H9 (cell line): ENCODE data around the gene PKP1. TPM values are rescaled to one million over a fixed set of nuclear protein-coding genes. Genes with fewer than 3 reads are reported as not detected.

Source experiments
- DNase-seq: peaks from one replicate; pipeline ENCODE4 v3.0.0-alpha.2; 2017
- H2AFZ ChIP-seq: one replicate; pipeline ENCODE4 v1.6.1; 2013; ENCODE audit warnings: mild to moderate bottlenecking, low read length, control low read depth, moderate library complexity
- H2AK5ac ChIP-seq: 2 replicates; pipeline ENCODE4 v1.6.1; 2013; ENCODE audit warnings: low read length, control low read depth, mixed read lengths; ENCODE audit not compliant: insufficient read length
- H2BK120ac ChIP-seq: one replicate; pipeline ENCODE4 v1.6.1; 2013; ENCODE audit warnings: low read depth, mild to moderate bottlenecking, low read length, control low read depth, inconsistent platforms; ENCODE audit not compliant: poor library complexity, severe bottlenecking
- H2BK12ac ChIP-seq: 2 replicates; pipeline ENCODE4 v1.6.1; 2013; ENCODE audit warnings: low read length, control low read depth, mixed read lengths, low read depth; ENCODE audit not compliant: insufficient read length
- H2BK15ac ChIP-seq: 2 replicates; pipeline ENCODE4 v1.6.1; 2013; ENCODE audit warnings: low read depth, low read length, control low read depth
- H2BK20ac ChIP-seq: one replicate; pipeline ENCODE4 v1.6.1; 2013; ENCODE audit warnings: low read depth, mild to moderate bottlenecking, low read length, control low read depth, inconsistent platforms; ENCODE audit not compliant: poor library complexity, severe bottlenecking
- H2BK5ac ChIP-seq: 2 replicates; pipeline ENCODE4 v1.6.1; 2013; ENCODE audit warnings: low read length, control low read depth, mixed read lengths; ENCODE audit not compliant: insufficient read length
- H3K14ac ChIP-seq: 2 replicates; pipeline ENCODE4 v1.6.1; 2013; ENCODE audit warnings: low read length, control low read depth; ENCODE audit not compliant: insufficient read depth
- H3K18ac ChIP-seq: 2 replicates; pipeline ENCODE4 v1.6.1; 2013; ENCODE audit warnings: low read depth, mild to moderate bottlenecking, mixed read lengths, low read length, control low read depth; ENCODE audit not compliant: insufficient read length
- H3K23ac ChIP-seq: 2 replicates; pipeline ENCODE4 v1.6.1; 2013; ENCODE audit warnings: low read length, control low read depth, mixed read lengths, low read depth; ENCODE audit not compliant: insufficient read length
- H3K23me2 ChIP-seq: 2 replicates; pipeline ENCODE4 v1.6.1; 2013; ENCODE audit warnings: low read depth, mild to moderate bottlenecking, mixed read lengths, low read length, control low read depth; ENCODE audit not compliant: insufficient read length, poor library complexity, severe bottlenecking
- H3K27ac ChIP-seq: 2 replicates; pipeline ENCODE4 v1.5.1; 2013; ENCODE audit warnings: low read length, control low read depth, mixed read lengths, low read depth; ENCODE audit not compliant: insufficient read length
- H3K27me3 ChIP-seq: 2 replicates; pipeline ENCODE4 v1.6.1; 2013; ENCODE audit warnings: low read length, control low read depth, inconsistent platforms; ENCODE audit not compliant: insufficient read depth
- H3K4ac ChIP-seq: 2 replicates; pipeline ENCODE4 v1.6.1; 2013; ENCODE audit warnings: low read depth, mild to moderate bottlenecking, control low read depth, inconsistent platforms, low read length, moderate library complexity
- H3K4me1 ChIP-seq: 2 replicates; pipeline ENCODE4 v1.6.1; 2013; ENCODE audit warnings: low read length, control low read depth, inconsistent platforms; ENCODE audit not compliant: insufficient read depth
- H3K4me2 ChIP-seq: 2 replicates; pipeline ENCODE4 v1.6.1; 2013; ENCODE audit warnings: low read length, control low read depth, mixed read lengths; ENCODE audit not compliant: insufficient read length, insufficient read depth
- H3K56ac ChIP-seq: 2 replicates; pipeline ENCODE4 v1.6.1; 2013; ENCODE audit warnings: low read depth, mild to moderate bottlenecking, mixed read lengths, low read length, control low read depth; ENCODE audit not compliant: insufficient read length
- H3K79me1 ChIP-seq: 2 replicates; pipeline ENCODE4 v1.6.1; 2013; ENCODE audit warnings: low read depth, mild to moderate bottlenecking, moderate library complexity, low read length, control low read depth, inconsistent platforms; ENCODE audit not compliant: insufficient read depth, poor library complexity, severe bottlenecking
- H3K79me2 ChIP-seq: 2 replicates; pipeline ENCODE4 v1.6.1; 2013; ENCODE audit warnings: low read length, control low read depth, inconsistent platforms; ENCODE audit not compliant: insufficient read depth
- H3K9ac ChIP-seq: 2 replicates; pipeline ENCODE4 v1.6.1; 2013; ENCODE audit warnings: low read length, control low read depth, mixed read lengths; ENCODE audit not compliant: insufficient read length; ENCODE audit errors: extremely low read depth
- H3K9me3 ChIP-seq: one replicate; pipeline ENCODE4 v1.6.1; 2013; ENCODE audit warnings: low read depth, low read length, inconsistent platforms; ENCODE audit not compliant: control insufficient read depth
- H3T11ph ChIP-seq: one replicate; pipeline ENCODE4 v1.6.1; 2013; ENCODE audit warnings: mild to moderate bottlenecking, low read length, control low read depth, inconsistent platforms
- H4K20me1 ChIP-seq: one replicate; pipeline ENCODE4 v1.6.1; 2013; ENCODE audit not compliant: control insufficient read depth, insufficient read length, insufficient read depth
- H4K5ac ChIP-seq: 2 replicates; pipeline ENCODE4 v1.6.1; 2013; ENCODE audit warnings: low read depth, mild to moderate bottlenecking, mixed read lengths, low read length, control low read depth; ENCODE audit not compliant: insufficient read length
- H4K8ac ChIP-seq: replicated peaks from 2 replicates; pipeline ENCODE4 v1.6.1; 2013; ENCODE audit warnings: low read length, control low read depth, mixed read lengths, low read depth; ENCODE audit not compliant: insufficient read length
- H4K91ac ChIP-seq: 2 replicates; pipeline ENCODE4 v1.6.1; 2013; ENCODE audit warnings: low read depth, mild to moderate bottlenecking, moderate library complexity, mixed read lengths, low read length, control low read depth; ENCODE audit not compliant: insufficient read length
- H3K27ac Mint-ChIP-seq, 3 experiments: 2 replicates in 2 of 3; 3 replicates in 1 of 3; pipeline ENCODE4 v1.8.0; 2020 to 2021; ENCODE audit warnings: mixed read lengths in 3 of 3, mild to moderate bottlenecking in 1 of 3, moderate library complexity in 1 of 3
- H3K27me3 Mint-ChIP-seq: 2 replicates; pipeline ENCODE4 v1.8.0; 2021; ENCODE audit warnings: low read depth, mild to moderate bottlenecking, moderate library complexity, mixed read lengths
- H3K36me3 Mint-ChIP-seq, 3 experiments: 2 replicates in 2 of 3; 3 replicates in 1 of 3; pipeline ENCODE4 v1.8.0; 2020 to 2021; ENCODE audit warnings: low read depth in 3 of 3, mixed read lengths in 3 of 3; ENCODE audit not compliant: insufficient read depth in 1 of 3
- H3K4me1 Mint-ChIP-seq, 2 experiments: 2 replicates each; pipeline ENCODE4 v1.8.0; 2020; ENCODE audit warnings: mixed read lengths in 2 of 2
- H3K4me3 Mint-ChIP-seq, 2 experiments: 2 replicates in 1 of 2; 3 replicates in 1 of 2; pipeline ENCODE4 v1.8.0; 2020 to 2021; ENCODE audit warnings: mild to moderate bottlenecking in 2 of 2, mixed read lengths in 2 of 2, moderate library complexity in 1 of 2
- H3K9me3 Mint-ChIP-seq, 2 experiments: 2 replicates in 1 of 2; 3 replicates in 1 of 2; pipeline ENCODE4 v1.8.0; 2020; ENCODE audit warnings: mild to moderate bottlenecking in 2 of 2, mixed read lengths in 2 of 2, moderate library complexity in 1 of 2
- CTCF ChIP-seq: fragments of 200-600 bp; sonication (generic); conservative IDR thresholded peaks from 3 replicates; pipeline ENCODE4 v1.8.0; 2021; ENCODE audit warnings: antibody characterized with exemption, mild to moderate bottlenecking
- WGBS: extraction: QIAGEN DNeasy Blood & Tissue Kit; methylation state at CpG from one replicate; pipeline ENCODE4 v1.1.7; 2013; ENCODE audit warnings: missing lambda C conversion rate, low lambda C conversion rate, mixed read lengths; ENCODE audit not compliant: insufficient read length; ENCODE audit errors: extremely low coverage; 5-methylcytosine and 5-hydroxymethylcytosine counted together
- total RNA-seq: library from RNA; stranded (reverse); gene quantifications from 2 replicates; pipeline ENCODE4 v1.2.1, GENCODE V29; 2021

Gene PKP1
- total RNA-seq, 1 experiment from 2014 or later, result 0.09 TPM

GRCh38 chr1:201324821-201325677 is 41.7 kb downstream of the PKP1 start:
- no peak for TF ChIP-seq CTCF
- Histone ChIP-seq H3K9me3 (no peaks in the 10 kb centered on the region), H4K8ac (no peak overlapping the region), H3K4me2 (no peak overlapping the region), H4K5ac (no peak overlapping the region), H3K79me2 (no peaks in the 10 kb centered on the region), H2BK15ac (no peak overlapping the region), H3K4ac (no peak overlapping the region), H3K27me3 (no peaks in the 10 kb centered on the region), H2BK5ac (no peak overlapping the region), H2BK12ac (no peak overlapping the region), H3K14ac (no peak overlapping the region; the same call in 1 of the 2 replicates), H2BK20ac (no peak overlapping the region), H3K23ac (no peak overlapping the region), H3K27ac (no peak overlapping the region), H4K20me1 (no peaks in the 10 kb centered on the region), H3T11ph (no peak overlapping the region), H3K23me2 (no peaks in the 10 kb centered on the region), H3K9ac (no peak overlapping the region), H3K79me1 (no peaks in the 10 kb centered on the region), H2AK5ac (no peak overlapping the region), H3K56ac (no peak overlapping the region), H3K18ac (no peak overlapping the region), H2AFZ (no peak overlapping the region), H2BK120ac (no peak overlapping the region), H3K4me1 (no peaks in the 10 kb centered on the region), H4K91ac (no peak overlapping the region)
- Mint-ChIP-seq H3K9me3 (no peaks in the 10 kb centered on the region), H3K36me3 (no peaks in the 10 kb centered on the region; a peak in 1 of 7 replicates), H3K4me3 (no peak overlapping the region), H3K4me1 (0 out of 4 replicates have a peak, but pooled peaks cover 0 to 2% of the 10 kb centered on the region in 2 experiments), H3K27me3 (peaks cover 9% of the 10 kb centered on the region), H3K27ac (no peak overlapping the region)
- DNase-seq, result no peak
- WGBS, result no CpG with 5 or more reads among the region's 16 CpGs
